OCI-LY1 (cell line): ENCODE measurements around the gene SMC4.

ENCODE experiments used
- H2AFZ ChIP-seq: fragments of 200-600 bp; sonication (generic), shearing (Covaris generic); 2 replicates; pipeline ENCODE4 v1.6.0; 2014; ENCODE audit warnings: antibody characterized with exemption, mild to moderate bottlenecking, low read length
- H3F3A ChIP-seq: fragments of 200-600 bp; sonication (generic), shearing (Covaris generic); 2 replicates; pipeline ENCODE4 v1.6.0; 2014; ENCODE audit warnings: mild to moderate bottlenecking, antibody characterized with exemption, low read length, moderate library complexity; ENCODE audit not compliant: insufficient read depth
- H3K27ac ChIP-seq: fragments of 200-600 bp; sonication (generic); 2 replicates; pipeline ENCODE4 v1.5.1; 2014; ENCODE audit warnings: low read length, mixed run types, mild to moderate bottlenecking, low read depth; ENCODE audit not compliant: poor library complexity, severe bottlenecking
- H3K27me3 ChIP-seq: fragments of 200-600 bp; sonication (generic); 2 replicates; pipeline ENCODE4 v1.6.0; 2014; ENCODE audit warnings: antibody characterized with exemption, mild to moderate bottlenecking, low read length, moderate library complexity; ENCODE audit not compliant: insufficient read depth
- H3K36me3 ChIP-seq: fragments of 200-600 bp; sonication (generic); 2 replicates; pipeline ENCODE4 v1.6.1; 2014; ENCODE audit warnings: mild to moderate bottlenecking, antibody characterized with exemption, low read length, moderate library complexity, mixed read lengths; ENCODE audit not compliant: insufficient read depth
- H3K4me1 ChIP-seq: fragments of 200-600 bp; sonication (generic); 2 replicates; pipeline ENCODE4 v1.5.1; 2014; ENCODE audit warnings: mild to moderate bottlenecking, low read length, moderate library complexity; ENCODE audit not compliant: insufficient read depth, severe bottlenecking
- H3K4me2 ChIP-seq: fragments of 200-600 bp; sonication (generic), shearing (Covaris generic); 2 replicates; pipeline ENCODE4 v1.6.1; 2014; ENCODE audit warnings: low read length
- H3K4me3 ChIP-seq: fragments of 200-600 bp; sonication (generic); 2 replicates; pipeline ENCODE4 v1.5.1; 2014; ENCODE audit warnings: low read length, low read depth, mild to moderate bottlenecking, mixed read lengths; ENCODE audit not compliant: poor library complexity, severe bottlenecking
- H3K79me2 ChIP-seq: fragments of 200-600 bp; shearing (Covaris generic); 2 replicates; pipeline ENCODE4 v1.6.1; 2016; ENCODE audit warnings: mixed run types, low read length, mixed read lengths; ENCODE audit not compliant: insufficient read depth
- H3K9ac ChIP-seq: fragments of 200-600 bp; sonication (generic), shearing (Covaris generic); 2 replicates; pipeline ENCODE4 v1.6.1; 2014; ENCODE audit warnings: mild to moderate bottlenecking, low read length, mixed read lengths
- H3K9me2 ChIP-seq: fragments of 200-600 bp; sonication (generic), shearing (Covaris generic); 2 replicates; pipeline ENCODE4 v1.6.1; 2014; ENCODE audit warnings: low read depth, mild to moderate bottlenecking, low read length, mixed read lengths
- H3K9me3 ChIP-seq: fragments of 200-600 bp; shearing (Covaris generic); 2 replicates; pipeline ENCODE4 v1.6.1; 2014; ENCODE audit warnings: low read length, mixed read lengths
- H4K20me1 ChIP-seq: fragments of 200-600 bp; sonication (generic), shearing (Covaris generic); 2 replicates; pipeline ENCODE4 v1.6.0; 2016; ENCODE audit warnings: mild to moderate bottlenecking, low read length; ENCODE audit not compliant: insufficient read depth
- EZH2 ChIP-seq: fragments of 200-600 bp; sonication (generic), shearing (Covaris generic); IDR thresholded peaks from 2 replicates; pipeline ENCODE4 v1.8.0; 2017; ENCODE audit warnings: borderline replicate concordance, mixed run types, mild to moderate bottlenecking, antibody characterized with exemption, low read length, moderate library complexity, mixed read lengths
- TF ChIP-seq, protein P1 (sequence below): fragments of 200-600 bp; sonication (generic), shearing (Covaris generic); IDR thresholded peaks from 2 replicates; pipeline ENCODE4 v1.5.1; 2017; ENCODE audit warnings: mild to moderate bottlenecking, antibody characterized with exemption, low read length, moderate library complexity, mixed read lengths

SMC4 gene

DNA sequence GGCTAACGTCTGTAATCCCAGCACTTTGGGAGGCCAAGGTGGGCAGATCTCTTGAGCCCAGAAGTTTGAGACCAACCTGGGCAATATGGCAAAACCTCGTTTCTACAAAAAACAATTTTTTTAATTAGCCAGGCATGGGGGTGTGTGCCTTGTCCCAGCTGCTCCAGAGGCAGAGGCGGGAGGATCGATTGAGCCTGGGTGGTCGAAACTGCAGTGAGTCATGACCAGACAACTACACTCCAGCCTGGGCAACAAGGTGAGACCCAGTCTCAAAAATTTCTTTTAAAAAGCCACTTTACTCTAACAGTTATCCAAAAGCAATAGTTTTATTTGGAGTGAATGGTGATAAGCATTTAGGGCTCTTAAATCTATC is 37.6 kb downstream of the SMC4 start:
- Histone ChIP-seq H3K4me1 (no peaks in the 10 kb centered on the region), H3K4me3 (no peak overlapping the region), H4K20me1 (no peaks in the 10 kb centered on the region), H3K9me2 (no peaks in the 10 kb centered on the region), H3F3A (peaks cover 31% of the 10 kb centered on the region), H3K4me2 (no peak overlapping the region), H3K27me3 (no peaks in the 10 kb centered on the region), H3K9ac (no peak overlapping the region), H3K79me2 (peaks cover 54% of the 10 kb centered on the region), H3K36me3 (peaks cover 100% of the 10 kb centered on the region), H3K27ac (no peak overlapping the region), H2AFZ (no peak overlapping the region), H3K9me3 (no peaks in the 10 kb centered on the region)
- TF ChIP-seq, protein P1, sequence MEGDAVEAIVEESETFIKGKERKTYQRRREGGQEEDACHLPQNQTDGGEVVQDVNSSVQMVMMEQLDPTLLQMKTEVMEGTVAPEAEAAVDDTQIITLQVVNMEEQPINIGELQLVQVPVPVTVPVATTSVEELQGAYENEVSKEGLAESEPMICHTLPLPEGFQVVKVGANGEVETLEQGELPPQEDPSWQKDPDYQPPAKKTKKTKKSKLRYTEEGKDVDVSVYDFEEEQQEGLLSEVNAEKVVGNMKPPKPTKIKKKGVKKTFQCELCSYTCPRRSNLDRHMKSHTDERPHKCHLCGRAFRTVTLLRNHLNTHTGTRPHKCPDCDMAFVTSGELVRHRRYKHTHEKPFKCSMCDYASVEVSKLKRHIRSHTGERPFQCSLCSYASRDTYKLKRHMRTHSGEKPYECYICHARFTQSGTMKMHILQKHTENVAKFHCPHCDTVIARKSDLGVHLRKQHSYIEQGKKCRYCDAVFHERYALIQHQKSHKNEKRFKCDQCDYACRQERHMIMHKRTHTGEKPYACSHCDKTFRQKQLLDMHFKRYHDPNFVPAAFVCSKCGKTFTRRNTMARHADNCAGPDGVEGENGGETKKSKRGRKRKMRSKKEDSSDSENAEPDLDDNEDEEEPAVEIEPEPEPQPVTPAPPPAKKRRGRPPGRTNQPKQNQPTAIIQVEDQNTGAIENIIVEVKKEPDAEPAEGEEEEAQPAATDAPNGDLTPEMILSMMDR = no peak
- TF ChIP-seq EZH2 = no peak

DNA sequence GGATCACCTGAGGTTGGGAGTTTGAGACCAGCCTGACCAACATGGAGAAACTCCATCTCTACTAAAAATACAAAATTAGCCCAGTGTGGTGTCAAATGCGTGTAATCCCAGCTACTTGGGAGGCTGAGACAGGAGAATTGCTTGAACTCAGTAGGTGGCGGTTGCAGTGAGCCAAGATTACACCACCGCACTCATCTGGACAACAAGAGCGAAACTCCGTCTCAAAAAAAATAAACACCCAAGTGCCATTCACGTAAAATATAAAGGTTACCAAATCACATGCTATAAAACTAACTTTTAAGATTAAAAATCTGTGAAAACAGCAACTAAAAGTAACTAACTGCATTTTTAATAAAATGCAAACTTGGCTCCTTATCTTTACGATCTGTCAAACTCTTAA is 41.2 kb downstream of the SMC4 start:
- no peak overlapping the region for H3K4me2 ChIP-seq
- H3K9ac ChIP-seq = no peak overlapping the region
- H3K4me3 ChIP-seq = no peak overlapping the region
- H3K27me3 ChIP-seq = no peaks in the 10 kb centered on the region
- H3F3A ChIP-seq = peaks cover 9% of the 10 kb centered on the region
- TF ChIP-seq EZH2 = no peak
- TF ChIP-seq, protein P1 = no peak
- no peaks in the 10 kb centered on the region for H4K20me1 ChIP-seq
- H3K79me2 ChIP-seq = peaks cover 59% of the 10 kb centered on the region
- H3K27ac ChIP-seq = no peak overlapping the region
- no peaks in the 10 kb centered on the region for H3K9me3 ChIP-seq
- peaks cover 96% of the 10 kb centered on the region for H3K36me3 ChIP-seq
- H3K9me2 ChIP-seq = no peaks in the 10 kb centered on the region
- H3K4me1 ChIP-seq = no peaks in the 10 kb centered on the region
- H2AFZ ChIP-seq = no peak overlapping the region

DNA sequence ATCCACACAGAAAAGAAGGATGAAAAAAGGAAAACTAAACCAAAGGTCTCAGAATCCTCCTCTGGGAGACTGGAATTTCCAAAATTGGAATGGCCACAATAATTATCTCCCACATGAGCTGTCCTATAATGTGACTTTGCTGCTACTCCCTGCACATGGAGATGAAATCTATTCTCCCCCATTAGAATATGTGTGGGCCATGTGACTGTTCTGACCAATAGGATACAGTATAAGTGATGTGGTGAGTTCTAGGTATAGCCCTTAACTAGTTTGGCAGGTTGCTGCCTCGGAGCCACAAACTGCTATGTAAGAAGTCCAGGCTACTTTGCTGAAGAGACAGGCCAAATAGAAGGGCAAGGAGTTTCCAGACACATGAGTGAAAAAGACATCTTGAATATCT is 45.0 kb downstream of the SMC4 start:
- H3F3A ChIP-seq = peaks cover 9% of the 10 kb centered on the region
- no peak overlapping the region for H3K4me3 ChIP-seq
- no peak overlapping the region for H2AFZ ChIP-seq
- peaks cover 87% of the 10 kb centered on the region for H3K79me2 ChIP-seq
- no peak overlapping the region for H3K4me2 ChIP-seq
- no peaks in the 10 kb centered on the region for H3K9me2 ChIP-seq
- H3K27me3 ChIP-seq = no peaks in the 10 kb centered on the region
- no peaks in the 10 kb centered on the region for H4K20me1 ChIP-seq
- no peaks in the 10 kb centered on the region for H3K9me3 ChIP-seq
- TF ChIP-seq, protein P1 = no peak
- no peak for TF ChIP-seq EZH2
- H3K9ac ChIP-seq = no peak overlapping the region
- no peak overlapping the region for H3K27ac ChIP-seq
- H3K36me3 ChIP-seq = peaks cover 81% of the 10 kb centered on the region
- peaks cover 21% of the 10 kb centered on the region for H3K4me1 ChIP-seq
